Osteocyte (in vitro differentiated cells): Measurements from ENCODE around the gene GPR84. TPM values are rescaled to one million over a fixed set of nuclear protein-coding genes. Genes with fewer than 3 reads are reported as not detected.

Source experiments
- DNase-seq: peaks from one replicate; pipeline ENCODE4 v3.0.0; 2021; ENCODE audit warnings: mixed read lengths; ENCODE audit not compliant: unreplicated experiment; ENCODE audit errors: extremely low spot score
- H3K27ac Mint-ChIP-seq: one replicate; pipeline ENCODE4 v1.8.0; 2021; ENCODE audit warnings: mild to moderate bottlenecking, mixed read lengths; ENCODE audit not compliant: unreplicated experiment
- H3K27me3 Mint-ChIP-seq: one replicate; pipeline ENCODE4 v1.8.0; 2021; ENCODE audit warnings: mixed read lengths; ENCODE audit not compliant: unreplicated experiment
- H3K36me3 Mint-ChIP-seq: one replicate; pipeline ENCODE4 v1.8.0; 2021; ENCODE audit warnings: mixed read lengths; ENCODE audit not compliant: unreplicated experiment
- H3K4me1 Mint-ChIP-seq: one replicate; pipeline ENCODE4 v1.8.0; 2021; ENCODE audit warnings: mixed read lengths; ENCODE audit not compliant: unreplicated experiment
- H3K4me3 Mint-ChIP-seq: one replicate; pipeline ENCODE4 v1.8.0; 2021; ENCODE audit warnings: mild to moderate bottlenecking, moderate library complexity, mixed read lengths; ENCODE audit not compliant: unreplicated experiment
- H3K9me3 Mint-ChIP-seq: one replicate; pipeline ENCODE4 v1.8.0; 2021; ENCODE audit warnings: mixed read lengths; ENCODE audit not compliant: unreplicated experiment
- total RNA-seq: library from RNA; stranded (reverse); gene quantifications from 2 replicates; pipeline ENCODE4 v1.2.1, GENCODE V29; 2021
- TF ChIP-seq, protein P1 (sequence below): fragments of 200-600 bp; sonication (generic); IDR thresholded peaks from 2 replicates; pipeline ENCODE4 v1.5.0; 2021; ENCODE audit warnings: antibody characterized with exemption, mild to moderate bottlenecking, moderate library complexity

The GPR84 gene
- total RNA-seq, 1 donor from 2014 or later, result not detected

GRCh38 chr12:54349036-54349435 is 15.2 kb downstream of the GPR84 start:
- peaks cover 10% of the 10 kb centered on the region for H3K4me1 Mint-ChIP-seq
- peaks cover 51% of the 10 kb centered on the region for H3K36me3 Mint-ChIP-seq
- TF ChIP-seq, protein P1, sequence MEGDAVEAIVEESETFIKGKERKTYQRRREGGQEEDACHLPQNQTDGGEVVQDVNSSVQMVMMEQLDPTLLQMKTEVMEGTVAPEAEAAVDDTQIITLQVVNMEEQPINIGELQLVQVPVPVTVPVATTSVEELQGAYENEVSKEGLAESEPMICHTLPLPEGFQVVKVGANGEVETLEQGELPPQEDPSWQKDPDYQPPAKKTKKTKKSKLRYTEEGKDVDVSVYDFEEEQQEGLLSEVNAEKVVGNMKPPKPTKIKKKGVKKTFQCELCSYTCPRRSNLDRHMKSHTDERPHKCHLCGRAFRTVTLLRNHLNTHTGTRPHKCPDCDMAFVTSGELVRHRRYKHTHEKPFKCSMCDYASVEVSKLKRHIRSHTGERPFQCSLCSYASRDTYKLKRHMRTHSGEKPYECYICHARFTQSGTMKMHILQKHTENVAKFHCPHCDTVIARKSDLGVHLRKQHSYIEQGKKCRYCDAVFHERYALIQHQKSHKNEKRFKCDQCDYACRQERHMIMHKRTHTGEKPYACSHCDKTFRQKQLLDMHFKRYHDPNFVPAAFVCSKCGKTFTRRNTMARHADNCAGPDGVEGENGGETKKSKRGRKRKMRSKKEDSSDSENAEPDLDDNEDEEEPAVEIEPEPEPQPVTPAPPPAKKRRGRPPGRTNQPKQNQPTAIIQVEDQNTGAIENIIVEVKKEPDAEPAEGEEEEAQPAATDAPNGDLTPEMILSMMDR, result no peak
- H3K4me3 Mint-ChIP-seq, result no peak overlapping the region
- no peak overlapping the region for H3K27ac Mint-ChIP-seq
- H3K9me3 Mint-ChIP-seq, result no peaks in the 10 kb centered on the region
- no peaks in the 10 kb centered on the region for H3K27me3 Mint-ChIP-seq
- DNase-seq, result no peak

DNA sequence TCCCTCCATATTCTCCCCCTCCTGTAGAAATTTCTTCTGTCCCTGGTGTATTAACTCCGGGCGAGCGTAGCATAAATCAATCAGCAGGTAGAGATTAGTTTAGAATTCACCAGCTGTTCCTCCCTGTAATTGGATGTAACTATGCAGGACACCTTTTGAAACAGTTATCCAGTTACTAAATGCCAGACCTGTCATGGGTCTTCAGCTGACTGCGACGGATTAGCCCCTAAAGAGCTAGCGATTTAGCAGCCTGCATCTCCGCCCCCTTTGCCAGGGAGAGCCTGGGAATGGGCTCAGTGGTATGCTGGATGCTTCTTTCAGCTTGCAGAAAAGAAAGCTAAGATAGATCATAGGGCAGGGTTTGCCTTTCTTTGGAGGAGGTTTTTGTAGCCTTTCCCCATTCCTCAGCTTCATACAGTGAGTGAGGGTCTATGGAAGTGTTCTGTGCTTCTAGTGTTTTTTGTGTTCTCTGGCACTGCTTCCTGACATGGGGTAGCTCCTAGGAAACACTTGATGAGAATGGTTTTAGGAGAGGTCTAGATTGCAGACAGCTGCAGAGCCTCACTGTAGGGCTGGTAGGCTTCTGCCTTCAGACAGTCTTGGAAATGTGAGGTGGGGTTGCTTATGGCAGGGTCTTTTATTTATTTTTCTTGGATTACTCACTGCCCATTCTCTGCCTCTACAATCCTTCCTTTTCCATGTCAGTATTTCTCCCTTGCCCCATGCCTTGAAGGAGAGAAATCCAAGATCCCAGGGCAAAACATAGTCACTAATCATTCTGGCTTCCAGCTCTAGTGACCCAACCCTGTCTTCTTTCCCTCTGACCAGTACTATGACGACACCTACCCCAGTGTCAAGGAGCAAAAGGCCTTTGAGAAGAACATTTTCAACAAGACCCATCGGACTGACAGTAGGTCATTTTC is 22.6 kb downstream of the GPR84 start:
- Mint-ChIP-seq H3K27ac (no peak overlapping the region), H3K4me3 (no peak overlapping the region)

DNA sequence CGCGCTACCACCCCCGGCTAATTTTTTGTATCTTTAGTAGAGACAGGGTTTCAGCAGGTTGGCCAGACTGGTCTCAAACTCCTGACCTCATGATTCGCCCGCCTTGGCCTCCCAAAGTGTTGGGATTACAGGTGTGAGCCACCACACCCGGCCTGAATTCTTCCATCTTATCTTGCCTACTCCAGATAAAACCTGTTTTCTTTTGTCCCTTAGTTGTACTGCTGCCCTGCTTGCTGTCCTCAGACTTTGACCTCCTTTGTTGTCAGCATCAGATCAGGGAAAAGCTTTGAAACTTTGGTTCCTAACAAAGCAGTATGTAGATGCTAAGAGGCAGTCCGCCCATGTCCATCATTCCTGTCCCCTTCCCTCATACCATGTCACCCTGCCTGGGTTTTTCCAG is 23.4 kb downstream of the GPR84 start:
- TF ChIP-seq, protein P1, result no peak
- no peak for DNase-seq
- peaks cover 7% of the 10 kb centered on the region for H3K4me1 Mint-ChIP-seq
- H3K9me3 Mint-ChIP-seq, result no peaks in the 10 kb centered on the region
- peaks cover 35% of the 10 kb centered on the region for H3K36me3 Mint-ChIP-seq
- no peak overlapping the region for H3K4me3 Mint-ChIP-seq
- H3K27ac Mint-ChIP-seq, result no peak overlapping the region
- H3K27me3 Mint-ChIP-seq, result no peaks in the 10 kb centered on the region

More for the DNA sequence above, 22.6 kb downstream of the GPR84 start:
- H3K4me1 Mint-ChIP-seq, result peaks cover 7% of the 10 kb centered on the region
- H3K36me3 Mint-ChIP-seq, result peaks cover 37% of the 10 kb centered on the region
- no peaks in the 10 kb centered on the region for H3K9me3 Mint-ChIP-seq
- no peaks in the 10 kb centered on the region for H3K27me3 Mint-ChIP-seq
- no peak for DNase-seq
- TF ChIP-seq, protein P1, result no peak

GRCh38 chr12:54338698-54339296 is 25.5 kb downstream of the GPR84 start:
- H3K4me3 Mint-ChIP-seq, result no peak overlapping the region
- DNase-seq, result no peak
- no peaks in the 10 kb centered on the region for H3K27me3 Mint-ChIP-seq
- peaks cover 29% of the 10 kb centered on the region for H3K36me3 Mint-ChIP-seq
- no peak overlapping the region for H3K27ac Mint-ChIP-seq
- no peaks in the 10 kb centered on the region for H3K9me3 Mint-ChIP-seq
- TF ChIP-seq, protein P1, result no peak
- peaks cover 7% of the 10 kb centered on the region for H3K4me1 Mint-ChIP-seq
